Measurements from ENCODE around the gene TMIGD2.
A peak's percentile ranks its signal among the peaks of the same experiment; 100 is the strongest.
"Not testable (repeated sequence)": the region's sequence is repeated elsewhere in the genome, so short reads cannot be mapped to it uniquely, and the experiment has no call there.

The TMIGD2 gene

GRCh38 chr19:4302243-4302640 is at the start of gene TMIGD2:
TSS of gene TMIGD2 (minus strand) at chr19:4302389. CDS start at chr19:4302385, 4 bp downstream.
- DNase-seq, result no peak

- no peak for DNase-seq
Observed at GRCh38 chr19:4350726-4351125, 48.5 kb upstream of the TMIGD2 start.

GRCh38 chr19:4350111-4350510 is 47.9 kb upstream of the TMIGD2 start:
- DNase-seq, result no peak

GRCh38 chr19:4349225-4349624 is 47.0 kb upstream of the TMIGD2 start:
- not testable (repeated sequence) for DNase-seq

GRCh38 chr19:4347521-4347920 is 45.3 kb upstream of the TMIGD2 start:
- DNase-seq, result no peak

- no peak for DNase-seq
Observed at GRCh38 chr19:4346020-4346383, 43.8 kb upstream of the TMIGD2 start.

GRCh38 chr19:4345342-4346019 is 43.3 kb upstream of the TMIGD2 start:
- no peak for DNase-seq

GRCh38 chr19:4343370-4344307 is 41.5 kb upstream of the TMIGD2 start, which contains the start of gene MPND:
TSS of gene MPND (plus strand) at chr19:4343562. CDS start at chr19:4343594, 32 bp downstream.
- peak; percentile 93 for DNase-seq

GRCh38 chr19:4342615-4343369 is 40.6 kb upstream of the TMIGD2 start:
- peak; percentile 98 for DNase-seq

GRCh38 chr19:4342314-4342614 is 40.1 kb upstream of the TMIGD2 start:
- DNase-seq, result no peak

- DNase-seq, result no peak
Observed at GRCh38 chr19:4338441-4339355, 36.5 kb upstream of the TMIGD2 start, which contains the start of gene STAP2. TSS of gene STAP2 (minus strand) at chr19:4338827. CDS start at chr19:4338753, 74 bp downstream.

- peak; percentile 37 for DNase-seq
Observed at GRCh38 chr19:4337906-4338440, 35.8 kb upstream of the TMIGD2 start.

GRCh38 chr19:4334929-4335570 is 32.9 kb upstream of the TMIGD2 start:
- no peak for DNase-seq

GRCh38 chr19:4329858-4330257 is 27.7 kb upstream of the TMIGD2 start:
- DNase-seq, result no peak

GRCh38 chr19:4328991-4329681 is 26.9 kb upstream of the TMIGD2 start:
- not testable (repeated sequence) for DNase-seq

GRCh38 chr19:4328243-4328990 is 26.2 kb upstream of the TMIGD2 start:
- DNase-seq, result peak; percentile 98

GRCh38 chr19:4327877-4328242 is 25.7 kb upstream of the TMIGD2 start:
- no peak for DNase-seq

- peak; percentile 63 for DNase-seq
Observed at GRCh38 chr19:4327252-4327876, 25.2 kb upstream of the TMIGD2 start.

GRCh38 chr19:4326837-4327251 is 24.7 kb upstream of the TMIGD2 start:
- DNase-seq, result no peak
